DND-41 (cell line): ENCODE results near the gene GALR2.

Experiments used
- CTCF ChIP-seq: IDR thresholded peaks from 2 replicates; pipeline ENCODE4 v1.5.1; 2012; ENCODE audit warnings: borderline replicate concordance, low read length, moderate library complexity, mild to moderate bottlenecking; ENCODE audit not compliant: poor library complexity, severe bottlenecking; ENCODE audit errors: extremely low read depth
- EZH2 ChIP-seq: IDR thresholded peaks from 3 replicates; pipeline ENCODE4 v1.6.1; 2012; ENCODE audit warnings: borderline replicate concordance, low read depth, mild to moderate bottlenecking, moderate library complexity, low read length, inconsistent platforms; ENCODE audit not compliant: severe bottlenecking

- TF ChIP-seq CTCF (no peak), EZH2 (no peak)
Observed at GRCh38 chr17:76102944-76103273, 28.3 kb downstream of the GALR2 start.
